GM12878 (cell line): ENCODE results near the gene ALAS1. TPM values are rescaled to one million over a fixed set of nuclear protein-coding genes. Genes with fewer than 3 reads are reported as not detected.

ENCODE experiments used
- ATAC-seq: fragments of 200-7000 bp; cut with Tn5 transposase; 3 replicates; pipeline ENCODE4 v1.9.1; 2020; ENCODE audit warnings: mild to moderate bottlenecking, moderate library complexity
- BruUV-seq: library from RNA; stranded (reverse); fragments of 400-500 nt; replicated peaks from 2 replicates; lab custom pipeline; 2021; lab: Mats Ljungman, UMichigan
- CTCF ChIA-PET: fragments of 300-600 bp; sonication (Branson Sonifier 250); formaldehyde crosslinking; extraction: SDS; loops from one replicate; lab custom pipeline; 2021; ENCODE audit warnings: inconsistent platforms; lab: Yijun Ruan, JAX
- POLR2A ChIA-PET: fragments of 350-600 bp; formaldehyde crosslinking; extraction: SDS; loops from one replicate; lab custom pipeline; 2021; ENCODE audit warnings: inconsistent platforms; lab: Charles Lee
- RAD21 ChIA-PET: fragments of 300-600 bp; sonication (Branson Sonifier 250); formaldehyde crosslinking; loops from one replicate; lab custom pipeline; 2023; ENCODE audit warnings: antibody characterized with exemption; ENCODE audit not compliant: unreplicated experiment; lab: Charles Lee
- SMC1A ChIA-PET: fragments of 300-600 bp; sonication (Branson Sonifier 250); formaldehyde crosslinking; loops from one replicate; lab custom pipeline; 2023; ENCODE audit not compliant: unreplicated experiment, uncharacterized antibody; lab: Charles Lee
- DNase-seq: peaks from one replicate; pipeline ENCODE4 v3.0.0-alpha.2; 2011; ENCODE audit warnings: low read depth, low spot score
- FAIRE-seq: peaks from 3 replicates; lab custom pipeline; 2011; peaks lifted over from hg19 to GRCh38; lab: Jason Lieb, UNC
- H2AFZ ChIP-seq: 2 replicates; pipeline ENCODE4 v1.6.0; 2011; ENCODE audit warnings: low read depth, low read length, control low read depth; ENCODE audit not compliant: control insufficient read depth
- H3K27ac ChIP-seq: 2 replicates; pipeline ENCODE4 v1.5.1; 2011; ENCODE audit warnings: control low read depth; ENCODE audit not compliant: control insufficient read depth, insufficient read depth
- H3K27me3 ChIP-seq, 2 experiments: replicated peaks in 1 of 2; 2 replicates each; pipeline versions ENCODE4 v1.6.0 to v1.6.1; 2011; ENCODE audit warnings: low read length in 1 of 2; ENCODE audit not compliant: control insufficient read depth in 2 of 2, insufficient read depth in 2 of 2
- H3K36me3 ChIP-seq, 2 experiments: 2 replicates each; pipeline ENCODE4 v1.5.1; 2011; ENCODE audit warnings: low read length in 1 of 2; ENCODE audit not compliant: control insufficient read depth in 2 of 2, insufficient read depth in 2 of 2
- H3K4me1 ChIP-seq: 2 replicates; pipeline ENCODE4 v1.6.1; 2011; ENCODE audit warnings: mild to moderate bottlenecking, low read length, moderate library complexity, mixed read lengths; ENCODE audit not compliant: control insufficient read depth, insufficient read depth
- H3K4me2 ChIP-seq: 2 replicates; pipeline ENCODE4 v1.6.0; 2011; ENCODE audit warnings: control low read depth; ENCODE audit not compliant: control insufficient read depth, insufficient read depth
- H3K4me3 ChIP-seq: fragments of 200-600 bp; sonication (generic); 2 replicates; pipeline ENCODE4 v1.5.1; 2016
- H3K79me2 ChIP-seq: 2 replicates; pipeline ENCODE4 v1.6.0; 2011; ENCODE audit warnings: low read length; ENCODE audit not compliant: control insufficient read depth, insufficient read depth
- H3K9ac ChIP-seq: 2 replicates; pipeline ENCODE4 v1.8.0; 2011; ENCODE audit warnings: low read length, control low read depth, mixed read lengths; ENCODE audit not compliant: control insufficient read depth, insufficient read depth
- H3K9me3 ChIP-seq: replicated peaks from 3 replicates; pipeline ENCODE4 v1.5.1; 2011; ENCODE audit warnings: mild to moderate bottlenecking, low read length; ENCODE audit not compliant: control insufficient read depth, insufficient read depth
- H4K20me1 ChIP-seq: 2 replicates; pipeline ENCODE4 v1.6.0; 2011; ENCODE audit not compliant: control insufficient read depth, insufficient read depth
- CBX3 ChIP-seq: fragments of 200-600 bp; sonication (generic); IDR thresholded peaks from 2 replicates; pipeline ENCODE4 v1.6.1; 2016; ENCODE audit warnings: low read depth, borderline replicate concordance
- EZH2 ChIP-seq: IDR thresholded peaks from 2 replicates; pipeline ENCODE4 v1.6.1; 2012; ENCODE audit warnings: low read depth, mild to moderate bottlenecking, control low read depth, inconsistent platforms, low read length, borderline replicate concordance; ENCODE audit not compliant: control insufficient read depth
- JUND ChIP-seq: IDR thresholded peaks from 2 replicates; pipeline ENCODE4 v1.6.1; 2012; ENCODE audit warnings: low read depth, mild to moderate bottlenecking, low read length, improper control_type of control experiment, moderate library complexity
- MYB ChIP-seq: fragments of 150-350 bp; IDR thresholded peaks from 2 replicates; pipeline ENCODE4 v1.6.1; 2014; ENCODE audit warnings: mild to moderate bottlenecking, low read depth, low read length, borderline replicate concordance
- NR2C2 ChIP-seq: IDR thresholded peaks from 2 replicates; pipeline ENCODE4 v1.6.1; 2011; ENCODE audit warnings: borderline replicate concordance, low read depth; ENCODE audit not compliant: control insufficient read depth, insufficient read length
- RAD21 ChIP-seq: IDR thresholded peaks from 2 replicates; pipeline ENCODE4 v1.6.1; 2011; ENCODE audit warnings: mild to moderate bottlenecking, low read depth, low read length, moderate library complexity; ENCODE audit not compliant: insufficient read depth
- TCF3 ChIP-seq: IDR thresholded peaks from 2 replicates; pipeline ENCODE4 v1.6.1; 2012; ENCODE audit warnings: low read depth, mild to moderate bottlenecking, low read length, borderline replicate concordance; ENCODE audit not compliant: insufficient read depth
- ZNF622 ChIP-seq: fragments of 450-650 bp; IDR thresholded peaks from 2 replicates; pipeline ENCODE4 v1.6.1; 2017; ENCODE audit warnings: mild to moderate bottlenecking, inconsistent platforms
- ZSCAN29 ChIP-seq: fragments of 450-650 bp; IDR thresholded peaks from 2 replicates; pipeline ENCODE4 v1.6.1; 2017; ENCODE audit warnings: mild to moderate bottlenecking, moderate library complexity
- WGBS: methylation state at CpG from one replicate; pipeline ENCODE4 v1.1.6; 2016; ENCODE audit warnings: low lambda C conversion rate; ENCODE audit not compliant: insufficient replicate concordance, insufficient coverage; ENCODE audit errors: missing lambda C conversion rate; 5-methylcytosine and 5-hydroxymethylcytosine counted together
- in situ Hi-C: fragments of 300-500 bp; cut with MboI; formaldehyde crosslinking; loops from 9 replicates; pipeline ENCODE4 v1.14.3; 2018; ENCODE audit warnings: mixed read lengths
- intact Hi-C: fragments of 100-400 bp; cut with micrococcal nuclease; formaldehyde crosslinking; loops from one replicate; pipeline ENCODE4 v1.14.2; 2022; ENCODE audit not compliant: unreplicated experiment
- polyA plus RNA-seq, 11 experiments: library from polyadenylated mRNA; depleted of rRNA in 4 of 11; unstranded in 6 of 11; stranded (reverse) in 5 of 11; fragments of >200 nt; fragmentation: Nextera tagmentation in 4 of 11; fragmentation: Illumina TruSeq in 1 of 11; extraction: Ambion mirVana in 4 of 11; extraction: Trizol in 1 of 11; gene quantifications; 1 replicate in 1 of 11; 2 replicates in 10 of 11; pipeline versions ENCODE4 v1.2.1 to v1.2.3, GENCODE V29; 2011 to 2016; ENCODE audit warnings: inconsistent platforms in 2 of 11, missing spikeins in 2 of 11, low read depth in 1 of 11
- total RNA-seq, 4 experiments: library from RNA; depleted of rRNA in 3 of 4; stranded (reverse); fragments of >200 nt in 3 of 4; fragmentation: Illumina TruSeq in 1 of 4; extraction: Trizol in 1 of 4; gene quantifications; 2 replicates each; pipeline versions ENCODE4 v1.2.1 to v1.2.3, GENCODE V29; 2013 to 2021
- TF ChIP-seq, protein P1 (sequence below): IDR thresholded peaks from 2 replicates; pipeline ENCODE4 v1.6.1; 2012; ENCODE audit warnings: mild to moderate bottlenecking, low read depth, low read length
- TF ChIP-seq, protein P2 (sequence below): fragments of 450-650 bp; IDR thresholded peaks from 2 replicates; pipeline ENCODE4 v1.6.1; 2017; ENCODE audit warnings: mild to moderate bottlenecking, low read depth, inconsistent platforms; ENCODE audit not compliant: poor library complexity, severe bottlenecking

The ALAS1 gene
- total and polyA plus RNA-seq, 10 of the 15 experiments (the other 5 are each of a cell fraction or from before 2014, with no cell fraction given) = 69.9 to 115 (median 94.1) TPM

DNA sequence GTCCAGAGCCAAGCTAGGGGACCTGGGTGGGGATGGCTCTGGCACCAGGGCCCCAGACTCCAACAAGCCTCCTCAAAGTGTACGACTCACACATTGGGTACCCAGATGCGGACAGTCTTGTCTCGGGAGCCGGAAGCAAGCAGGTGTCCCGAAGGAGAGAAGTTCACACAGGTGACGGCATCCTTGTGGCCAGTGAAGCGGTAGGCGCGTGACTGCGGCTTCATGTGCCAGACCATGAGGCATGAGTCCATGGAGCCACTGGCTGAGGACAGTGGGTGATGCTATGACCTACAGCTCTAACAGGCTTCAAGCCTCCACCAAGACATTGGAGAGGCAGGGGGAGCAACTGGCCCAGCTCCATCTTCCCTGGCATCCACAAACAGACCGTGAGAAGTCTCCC, 48.2 kb upstream of the ALAS1 start:
- Histone ChIP-seq H3K27me3 (no peaks in the 10 kb centered on the region), H3K4me3 (no peak overlapping the region), H3K4me1 (peaks cover 7% of the 10 kb centered on the region), H3K36me3 (peaks cover 7 to 8% of the 10 kb centered on the region in 2 experiments), H2AFZ (no peak overlapping the region), H3K27ac (no peak overlapping the region), H4K20me1 (no peaks in the 10 kb centered on the region), H3K9me3 (no peaks in the 10 kb centered on the region), H3K4me2 (no peak overlapping the region)
- no peak for FAIRE-seq
- WGBS = 92% methylated on average over 11 of the region's 11 CpGs
- RAD21 ChIA-PET = interaction anchor here (1.1 kb wide), 1 partner anchor 148 kb away, joined by 3 read pairs; no protein-coding TSS in a partner anchor
- intact Hi-C loops = no loop called here
- no TSS peak for BruUV-seq
- DNase-seq = no peak
- CTCF ChIA-PET = interaction anchor here (4.3 to 10.1 kb wide), 2 partner anchors 96 to 146 kb away, joined by 26 to 169 read pairs; no protein-coding TSS in a partner anchor
- no peak for ATAC-seq
- TF ChIP-seq RAD21 = no peak
- TF ChIP-seq, all 136 proteins: peak for 0
- in situ Hi-C loops = no loop called here
- peaks cover 11% of the 10 kb centered on the region for H3K79me2 ChIP-seq
- ChIA-PET SMC1A (interaction anchor here (1.6 kb wide), 1 partner anchor 10 kb away, joined by 4 read pairs; no protein-coding TSS in a partner anchor), POLR2A (no interaction called here)
- no peak overlapping the region for H3K9ac ChIP-seq

DNA sequence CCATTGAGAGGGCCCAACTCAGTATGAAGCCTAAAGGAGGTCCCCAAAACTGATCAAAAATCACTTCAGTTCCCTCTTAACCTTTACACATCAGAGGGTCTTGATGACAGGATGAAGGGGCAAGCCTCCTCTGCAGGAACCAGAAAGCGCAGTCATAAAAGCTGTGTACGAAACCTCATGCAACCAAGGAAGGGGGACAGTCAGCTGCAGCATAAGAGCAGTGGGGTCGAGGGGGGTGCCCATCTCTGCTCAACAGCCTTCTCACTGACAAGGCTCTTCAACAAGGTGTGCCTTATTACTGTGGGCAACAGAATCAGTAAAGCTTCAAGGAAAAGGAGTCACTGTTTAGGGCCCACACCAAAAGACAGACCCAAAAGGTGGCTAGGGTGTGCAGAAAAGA, 47.6 kb upstream of the ALAS1 start:
- no peak overlapping the region for H3K4me2 ChIP-seq
- ChIA-PET CTCF (interaction anchor here (0.8 to 10.1 kb wide), 6 partner anchors 29 to 147 kb away, joined by 3 to 169 read pairs (median 4); no protein-coding TSS in a partner anchor), SMC1A (interaction anchor here (0.9 to 1.6 kb wide), 3 partner anchors 9 to 146 kb away, joined by 3 to 4 read pairs (median 3); no protein-coding TSS in a partner anchor), RAD21 (interaction anchor here (1.1 kb wide), 1 partner anchor 149 kb away, joined by 3 read pairs; no protein-coding TSS in a partner anchor), POLR2A (no interaction called here)
- peaks cover 4 to 6% of the 10 kb centered on the region in 2 experiments for H3K36me3 ChIP-seq
- WGBS = 67% methylated on average over 3 of the region's 3 CpGs
- H3K9ac ChIP-seq = no peak overlapping the region
- DNase-seq (no peak), FAIRE-seq (no peak), ATAC-seq (no peak)
- H3K9me3 ChIP-seq = no peaks in the 10 kb centered on the region
- no peak overlapping the region for H3K4me3 ChIP-seq
- no peaks in the 10 kb centered on the region for H4K20me1 ChIP-seq
- no peak overlapping the region for H2AFZ ChIP-seq
- no peaks in the 10 kb centered on the region for H3K27me3 ChIP-seq
- no TSS peak for BruUV-seq
- in situ Hi-C loops = no loop called here
- H3K27ac ChIP-seq = no peak overlapping the region
- peaks cover 11% of the 10 kb centered on the region for H3K79me2 ChIP-seq
- intact Hi-C loops = no loop called here
- H3K4me1 ChIP-seq = peaks cover 7% of the 10 kb centered on the region
- TF ChIP-seq, protein P1, sequence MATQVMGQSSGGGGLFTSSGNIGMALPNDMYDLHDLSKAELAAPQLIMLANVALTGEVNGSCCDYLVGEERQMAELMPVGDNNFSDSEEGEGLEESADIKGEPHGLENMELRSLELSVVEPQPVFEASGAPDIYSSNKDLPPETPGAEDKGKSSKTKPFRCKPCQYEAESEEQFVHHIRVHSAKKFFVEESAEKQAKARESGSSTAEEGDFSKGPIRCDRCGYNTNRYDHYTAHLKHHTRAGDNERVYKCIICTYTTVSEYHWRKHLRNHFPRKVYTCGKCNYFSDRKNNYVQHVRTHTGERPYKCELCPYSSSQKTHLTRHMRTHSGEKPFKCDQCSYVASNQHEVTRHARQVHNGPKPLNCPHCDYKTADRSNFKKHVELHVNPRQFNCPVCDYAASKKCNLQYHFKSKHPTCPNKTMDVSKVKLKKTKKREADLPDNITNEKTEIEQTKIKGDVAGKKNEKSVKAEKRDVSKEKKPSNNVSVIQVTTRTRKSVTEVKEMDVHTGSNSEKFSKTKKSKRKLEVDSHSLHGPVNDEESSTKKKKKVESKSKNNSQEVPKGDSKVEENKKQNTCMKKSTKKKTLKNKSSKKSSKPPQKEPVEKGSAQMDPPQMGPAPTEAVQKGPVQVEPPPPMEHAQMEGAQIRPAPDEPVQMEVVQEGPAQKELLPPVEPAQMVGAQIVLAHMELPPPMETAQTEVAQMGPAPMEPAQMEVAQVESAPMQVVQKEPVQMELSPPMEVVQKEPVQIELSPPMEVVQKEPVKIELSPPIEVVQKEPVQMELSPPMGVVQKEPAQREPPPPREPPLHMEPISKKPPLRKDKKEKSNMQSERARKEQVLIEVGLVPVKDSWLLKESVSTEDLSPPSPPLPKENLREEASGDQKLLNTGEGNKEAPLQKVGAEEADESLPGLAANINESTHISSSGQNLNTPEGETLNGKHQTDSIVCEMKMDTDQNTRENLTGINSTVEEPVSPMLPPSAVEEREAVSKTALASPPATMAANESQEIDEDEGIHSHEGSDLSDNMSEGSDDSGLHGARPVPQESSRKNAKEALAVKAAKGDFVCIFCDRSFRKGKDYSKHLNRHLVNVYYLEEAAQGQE = no peak
- no peak for TF ChIP-seq NR2C2
- TF ChIP-seq JUND = no peak
- no peak for TF ChIP-seq ZNF622
- TF ChIP-seq EZH2 = no peak
- TF ChIP-seq, protein P2, sequence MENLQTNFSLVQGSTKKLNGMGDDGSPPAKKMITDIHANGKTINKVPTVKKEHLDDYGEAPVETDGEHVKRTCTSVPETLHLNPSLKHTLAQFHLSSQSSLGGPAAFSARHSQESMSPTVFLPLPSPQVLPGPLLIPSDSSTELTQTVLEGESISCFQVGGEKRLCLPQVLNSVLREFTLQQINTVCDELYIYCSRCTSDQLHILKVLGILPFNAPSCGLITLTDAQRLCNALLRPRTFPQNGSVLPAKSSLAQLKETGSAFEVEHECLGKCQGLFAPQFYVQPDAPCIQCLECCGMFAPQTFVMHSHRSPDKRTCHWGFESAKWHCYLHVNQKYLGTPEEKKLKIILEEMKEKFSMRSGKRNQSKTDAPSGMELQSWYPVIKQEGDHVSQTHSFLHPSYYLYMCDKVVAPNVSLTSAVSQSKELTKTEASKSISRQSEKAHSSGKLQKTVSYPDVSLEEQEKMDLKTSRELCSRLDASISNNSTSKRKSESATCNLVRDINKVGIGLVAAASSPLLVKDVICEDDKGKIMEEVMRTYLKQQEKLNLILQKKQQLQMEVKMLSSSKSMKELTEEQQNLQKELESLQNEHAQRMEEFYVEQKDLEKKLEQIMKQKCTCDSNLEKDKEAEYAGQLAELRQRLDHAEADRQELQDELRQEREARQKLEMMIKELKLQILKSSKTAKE = no peak
- no peak for TF ChIP-seq MYB
- TF ChIP-seq CBX3 = no peak
- no peak for TF ChIP-seq TCF3
- no peak for TF ChIP-seq ZSCAN29
